ENCODE results near the gene HOXC6. TPM values are rescaled to one million over a fixed set of nuclear protein-coding genes. Genes with fewer than 3 reads are reported as not detected.

Gene HOXC6
- total RNA-seq, 5 donors from 2014 or later (not counting 1 experiment from before 2014, with no cell fraction given): not detected

- Mint-ChIP-seq H3K4me1 (peaks cover 18 to 29% (median 21%) of the 10 kb centered on the region in 3 donors), H3K36me3 (no peaks in the 10 kb centered on the region), H3K27ac (peak overlapping the region in 1 of 2 donors; percentile 3), H3K9me3 (no peaks in the 10 kb centered on the region), H3K4me3 (no peak overlapping the region), H3K27me3 (peaks cover 77 to 95% of the 10 kb centered on the region in 2 donors)
- no peak overlapping the region for H3K4me3 ChIP-seq (ENCODE audit: control insufficient read depth in 1 of 2, extremely low read depth in 1 of 2, low read length in 1 of 2)
- ATAC-seq (replicated peaks in 1 of 4): no peak
- H3K27ac ChIP-seq (ENCODE audit: low read length): no peak overlapping the region
- 11% methylated on average over 2 of the region's 19 CpGs for WGBS (ENCODE audit: insufficient coverage)
- DNase-seq: no peak
- POLR2A ChIA-PET: interaction anchor here in 1 of 2 donors (0.8 kb wide), 1 partner anchor 188 kb away, joined by 3 read pairs; no protein-coding TSS in a partner anchor
- CTCF ChIA-PET: interaction anchor here in 1 of 2 donors (0.7 to 1.0 kb wide), 2 partner anchors 10 to 50 kb away, joined by 3 read pairs; no protein-coding TSS in a partner anchor
- H3K4me1 ChIP-seq (ENCODE audit: control insufficient read depth in 1 of 2, extremely low read depth in 1 of 2, insufficient read depth in 2 of 2, low read length in 2 of 2): peaks cover 3 to 36% of the 10 kb centered on the region in 2 experiments
- peaks cover 7 to 99% of the 10 kb centered on the region in 2 experiments for H3K27me3 ChIP-seq (replicated peaks in 1 of 2; ENCODE audit: control insufficient read depth in 2 of 2, extremely low read depth in 1 of 2, insufficient read depth in 2 of 2, low read length in 1 of 2)
- no peaks in the 10 kb centered on the region for H3K9me3 ChIP-seq
- H3K36me3 ChIP-seq (ENCODE audit: control insufficient read depth in 2 of 2, extremely low read depth in 1 of 2, insufficient read depth in 1 of 2, low read length in 1 of 2): no peaks in the 10 kb centered on the region
Observed at GRCh38 chr12:54002278-54002914, 25.8 kb upstream of the HOXC6 start.

- POLR2A ChIA-PET: no interaction called here
- H3K4me3 ChIP-seq (ENCODE audit: control insufficient read depth in 1 of 2, extremely low read depth in 1 of 2, low read length in 1 of 2): no peak overlapping the region
- no peak overlapping the region for H3K4me3 Mint-ChIP-seq
- H3K9me3 ChIP-seq: no peaks in the 10 kb centered on the region
- no peak for ATAC-seq (replicated peaks in 1 of 4)
- H3K9me3 Mint-ChIP-seq: no peaks in the 10 kb centered on the region
- H3K4me1 Mint-ChIP-seq: peaks cover 16 to 23% (median 16%) of the 10 kb centered on the region in 3 donors
- DNase-seq: no peak
- H3K27ac ChIP-seq (ENCODE audit: low read length): no peak overlapping the region
- peaks cover 12 to 98% of the 10 kb centered on the region in 2 experiments for H3K27me3 ChIP-seq (replicated peaks in 1 of 2; ENCODE audit: control insufficient read depth in 2 of 2, extremely low read depth in 1 of 2, insufficient read depth in 2 of 2, low read length in 1 of 2)
- H3K36me3 Mint-ChIP-seq: no peaks in the 10 kb centered on the region
- no peaks in the 10 kb centered on the region for H3K36me3 ChIP-seq (ENCODE audit: control insufficient read depth in 2 of 2, extremely low read depth in 1 of 2, insufficient read depth in 1 of 2, low read length in 1 of 2)
- WGBS (ENCODE audit: insufficient coverage): no CpG with 5 or more reads among the region's 19 CpGs
- CTCF ChIA-PET: interaction anchor here in 1 of 2 donors (0.7 to 1.0 kb wide), 2 partner anchors 10 to 49 kb away, joined by 3 read pairs; no protein-coding TSS in a partner anchor
- peaks cover 75 to 95% of the 10 kb centered on the region in 2 donors for H3K27me3 Mint-ChIP-seq
- peaks cover 3 to 31% of the 10 kb centered on the region in 2 experiments for H3K4me1 ChIP-seq (ENCODE audit: control insufficient read depth in 1 of 2, extremely low read depth in 1 of 2, insufficient read depth in 2 of 2, low read length in 2 of 2)
- no peak overlapping the region for H3K27ac Mint-ChIP-seq
Observed at GRCh38 chr12:54002915-54003389, 25.3 kb upstream of the HOXC6 start.

- POLR2A ChIA-PET: no interaction called here
- Histone ChIP-seq H3K36me3 (ENCODE audit: control insufficient read depth in 2 of 2, extremely low read depth in 1 of 2, insufficient read depth in 1 of 2, low read length in 1 of 2) (no peaks in the 10 kb centered on the region), H3K27ac (ENCODE audit: low read length) (no peak overlapping the region), H3K27me3 (replicated peaks in 1 of 2; ENCODE audit: control insufficient read depth in 2 of 2, extremely low read depth in 1 of 2, insufficient read depth in 2 of 2, low read length in 1 of 2) (peaks cover 14 to 98% of the 10 kb centered on the region in 2 experiments), H3K4me1 (ENCODE audit: control insufficient read depth in 1 of 2, extremely low read depth in 1 of 2, insufficient read depth in 2 of 2, low read length in 2 of 2) (peaks cover 3 to 35% of the 10 kb centered on the region in 2 experiments), H3K9me3 (no peaks in the 10 kb centered on the region), H3K4me3 (ENCODE audit: control insufficient read depth in 1 of 2, extremely low read depth in 1 of 2, low read length in 1 of 2) (no peak overlapping the region)
- no peaks in the 10 kb centered on the region for H3K36me3 Mint-ChIP-seq
- peaks cover 72 to 94% of the 10 kb centered on the region in 2 donors for H3K27me3 Mint-ChIP-seq
- H3K4me1 Mint-ChIP-seq: peaks cover 16 to 25% (median 18%) of the 10 kb centered on the region in 3 donors
- 36% methylated on average over 1 of the region's 3 CpGs for WGBS (ENCODE audit: insufficient coverage)
- ATAC-seq (replicated peaks in 1 of 4): no peak
- no peaks in the 10 kb centered on the region for H3K9me3 Mint-ChIP-seq
- no peak overlapping the region for H3K4me3 Mint-ChIP-seq
- H3K27ac Mint-ChIP-seq: no peak overlapping the region
- CTCF ChIA-PET: interaction anchor here in 1 of 2 donors (0.6 to 0.9 kb wide), 2 partner anchors 189 to 213 kb away, joined by 3 to 5 read pairs; no protein-coding TSS in a partner anchor
- DNase-seq: no peak
Observed at GRCh38 chr12:54003625-54004024, 24.6 kb upstream of the HOXC6 start.

GRCh38 chr12:54004063-54004840, 24.0 kb upstream of the HOXC6 start:
- CTCF ChIA-PET: interaction anchor here in 1 of 2 donors (0.6 to 0.9 kb wide), 2 partner anchors 188 to 212 kb away, joined by 3 to 5 read pairs; no protein-coding TSS in a partner anchor
- Mint-ChIP-seq H3K4me1 (peaks cover 18 to 29% (median 19%) of the 10 kb centered on the region in 3 donors), H3K4me3 (no peak overlapping the region), H3K9me3 (no peaks in the 10 kb centered on the region), H3K36me3 (no peaks in the 10 kb centered on the region), H3K27ac (peak overlapping the region in 1 of 2 donors; percentile 41), H3K27me3 (peaks cover 71 to 93% of the 10 kb centered on the region in 2 donors)
- Histone ChIP-seq H3K4me1 (ENCODE audit: control insufficient read depth in 1 of 2, extremely low read depth in 1 of 2, insufficient read depth in 2 of 2, low read length in 2 of 2) (peaks cover 3 to 39% of the 10 kb centered on the region in 2 experiments), H3K9me3 (no peaks in the 10 kb centered on the region), H3K27ac (ENCODE audit: low read length) (no peak overlapping the region), H3K4me3 (ENCODE audit: control insufficient read depth in 1 of 2, extremely low read depth in 1 of 2, low read length in 1 of 2) (no peak overlapping the region), H3K27me3 (replicated peaks in 1 of 2; ENCODE audit: control insufficient read depth in 2 of 2, extremely low read depth in 1 of 2, insufficient read depth in 2 of 2, low read length in 1 of 2) (peaks cover 14 to 98% of the 10 kb centered on the region in 2 experiments), H3K36me3 (ENCODE audit: control insufficient read depth in 2 of 2, extremely low read depth in 1 of 2, insufficient read depth in 1 of 2, low read length in 1 of 2) (no peaks in the 10 kb centered on the region)
- ATAC-seq (replicated peaks in 1 of 4): no peak
- WGBS (ENCODE audit: insufficient coverage): 43% methylated on average over 4 of the region's 20 CpGs
- DNase-seq: no peak
- POLR2A ChIA-PET: no interaction called here

GRCh38 chr12:54004841-54005530, 23.3 kb upstream of the HOXC6 start:
- Mint-ChIP-seq H3K27me3 (peaks cover 73 to 94% of the 10 kb centered on the region in 2 donors), H3K4me1 (peaks cover 21 to 30% (median 26%) of the 10 kb centered on the region in 3 donors), H3K36me3 (no peaks in the 10 kb centered on the region), H3K4me3 (peak overlapping the region in 1 of 3 donors; percentile 89), H3K27ac (no peak overlapping the region), H3K9me3 (no peaks in the 10 kb centered on the region)
- DNase-seq (no peak), ATAC-seq (replicated peaks in 1 of 4) (no peak)
- Histone ChIP-seq H3K4me1 (ENCODE audit: control insufficient read depth in 1 of 2, extremely low read depth in 1 of 2, insufficient read depth in 2 of 2, low read length in 2 of 2) (peaks cover 2 to 40% of the 10 kb centered on the region in 2 experiments), H3K9me3 (no peaks in the 10 kb centered on the region), H3K4me3 (ENCODE audit: control insufficient read depth in 1 of 2, extremely low read depth in 1 of 2, low read length in 1 of 2) (no peak overlapping the region), H3K27me3 (replicated peaks in 1 of 2; ENCODE audit: control insufficient read depth in 2 of 2, extremely low read depth in 1 of 2, insufficient read depth in 2 of 2, low read length in 1 of 2) (peaks cover 14 to 98% of the 10 kb centered on the region in 2 experiments), H3K36me3 (ENCODE audit: control insufficient read depth in 2 of 2, extremely low read depth in 1 of 2, insufficient read depth in 1 of 2, low read length in 1 of 2) (no peaks in the 10 kb centered on the region), H3K27ac (ENCODE audit: low read length) (no peak overlapping the region)
- WGBS (ENCODE audit: insufficient coverage): 11% methylated on average over 25 of the region's 31 CpGs
- CTCF ChIA-PET: interaction anchor here (1.0 to 4.4 kb wide), 5 partner anchors 186 to 211 kb away, joined by 3 to 30 read pairs (median 5); no protein-coding TSS in a partner anchor
- POLR2A ChIA-PET: no interaction called here

Measured in T-cell (primary cell).